ENCODE results near the gene MRPS9.
A peak's percentile ranks its signal among the peaks of the same experiment; 100 is the strongest.

The MRPS9 gene

GRCh38 chr2:105081006-105081601 is 43.2 kb downstream of the MRPS9 start:
- no peak for DNase-seq

- no peak for DNase-seq
Observed at GRCh38 chr2:105082107-105082506, 44.2 kb downstream of the MRPS9 start.

GRCh38 chr2:105085525-105085924 is 47.7 kb downstream of the MRPS9 start:
- no peak for DNase-seq

GRCh38 chr2:105087273-105087672 is 49.4 kb downstream of the MRPS9 start:
- DNase-seq, result no peak

GRCh38 chr2:105090091-105090490 is 52.2 kb downstream of the MRPS9 start:
- DNase-seq, result no peak

- DNase-seq, result no peak
Observed at GRCh38 chr2:105092797-105093196, 54.9 kb downstream of the MRPS9 start.

GRCh38 chr2:105099153-105099552 is 61.3 kb downstream of the MRPS9 start:
- DNase-seq, result no peak

GRCh38 chr2:105100046-105100840 is 62.4 kb downstream of the MRPS9 start:
- no peak for DNase-seq

GRCh38 chr2:105102001-105102400 is 64.1 kb downstream of the MRPS9 start:
- DNase-seq, result no peak

- peak; percentile 53 for DNase-seq
Observed at GRCh38 chr2:105102963-105103421, 65.1 kb downstream of the MRPS9 start.

GRCh38 chr2:105103481-105103880 is 65.6 kb downstream of the MRPS9 start:
- DNase-seq, result no peak

GRCh38 chr2:105104208-105104731 is 66.4 kb downstream of the MRPS9 start:
- DNase-seq, result no peak

GRCh38 chr2:105110295-105110829 is 72.5 kb downstream of the MRPS9 start:
- DNase-seq, result no peak

GRCh38 chr2:105111365-105112150 is 73.7 kb downstream of the MRPS9 start:
- no peak for DNase-seq

GRCh38 chr2:105112345-105112744 is 74.5 kb downstream of the MRPS9 start:
- DNase-seq, result no peak

GRCh38 chr2:105113616-105114291 is 75.9 kb downstream of the MRPS9 start:
- no peak for DNase-seq

GRCh38 chr2:105114551-105114950 is 76.7 kb downstream of the MRPS9 start:
- peak; percentile 5 for DNase-seq

- no peak for DNase-seq
Observed at GRCh38 chr2:105116348-105116747, 78.5 kb downstream of the MRPS9 start.

- DNase-seq, result no peak
Observed at GRCh38 chr2:105117565-105117964, 79.7 kb downstream of the MRPS9 start.

GRCh38 chr2:105118960-105119359 is 81.1 kb downstream of the MRPS9 start:
- DNase-seq, result no peak

GRCh38 chr2:105121434-105121833 is 83.6 kb downstream of the MRPS9 start:
- no peak for DNase-seq

GRCh38 chr2:105125428-105125827 is 87.6 kb downstream of the MRPS9 start:
- DNase-seq, result no peak

GRCh38 chr2:105125920-105126319 is 88.1 kb downstream of the MRPS9 start:
- no peak for DNase-seq

All from NCI-H510A (cell line).